HG03558 (cell line): Measurements from ENCODE around the gene DYRK1B.

Experiments
- ATAC-seq: cut with Tn5 transposase; IDR thresholded peaks from one replicate; pipeline ENCODE4 v1.9.1; 2021; ENCODE audit warnings: moderate number of reproducible peaks; ENCODE audit not compliant: unreplicated experiment; ENCODE audit errors: extremely low read depth

DYRK1B gene

DNA sequence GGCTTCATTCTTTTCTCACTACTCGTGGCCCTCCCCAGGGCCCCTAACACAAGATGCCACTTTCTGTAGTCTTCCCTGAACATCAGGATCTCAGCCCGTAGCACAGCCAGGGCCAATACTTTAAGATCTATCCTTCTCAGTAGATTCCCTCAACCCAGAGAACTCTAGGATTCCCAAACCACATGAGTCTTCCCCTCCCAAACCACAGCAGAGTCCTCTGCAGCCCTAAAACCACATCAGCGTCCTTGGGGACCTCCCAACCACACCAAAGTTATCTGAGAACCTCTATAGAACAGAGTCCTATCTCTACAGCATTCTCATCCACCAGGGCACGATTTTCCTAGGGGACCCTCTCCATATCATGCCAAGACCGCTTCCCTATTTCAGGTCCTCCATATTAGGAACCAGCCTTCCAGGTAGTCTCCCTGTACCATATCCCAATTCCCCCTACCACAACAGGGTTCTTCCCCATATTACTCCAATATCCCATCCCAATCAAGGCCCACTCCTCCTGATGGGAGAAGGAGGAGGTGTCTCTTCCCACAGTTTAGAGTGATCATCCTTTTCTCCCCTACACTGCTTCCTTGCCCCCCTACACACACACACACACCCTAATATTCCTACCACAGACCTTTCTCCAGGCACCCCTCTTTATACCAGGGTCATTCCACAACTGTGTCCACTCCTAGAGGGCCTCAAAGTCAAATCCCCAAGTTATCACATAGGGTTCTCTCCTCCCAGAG lies 1.4 kb downstream of the DYRK1B start:
- no peak for ATAC-seq

DNA sequence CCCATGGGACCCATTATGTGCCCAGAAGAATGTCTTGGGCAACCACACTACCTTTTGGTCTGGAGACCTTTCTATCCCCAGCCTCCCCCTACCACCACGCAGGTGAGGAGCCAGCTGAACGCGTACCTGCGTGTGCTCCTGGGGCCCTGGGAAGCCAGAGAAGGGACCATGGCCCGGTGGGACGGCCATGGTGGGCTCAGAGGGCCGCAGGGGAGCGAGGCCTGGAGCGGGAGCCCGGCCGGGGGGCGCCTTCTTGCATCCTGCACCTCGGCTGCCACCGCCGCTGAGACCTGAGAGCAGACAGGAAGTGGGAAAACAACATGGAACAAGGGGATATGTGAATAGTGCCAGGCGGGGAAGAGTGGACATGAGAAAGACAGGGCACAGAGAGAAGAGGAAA lies 2.3 kb downstream of the DYRK1B start:
- no peak for ATAC-seq

DNA sequence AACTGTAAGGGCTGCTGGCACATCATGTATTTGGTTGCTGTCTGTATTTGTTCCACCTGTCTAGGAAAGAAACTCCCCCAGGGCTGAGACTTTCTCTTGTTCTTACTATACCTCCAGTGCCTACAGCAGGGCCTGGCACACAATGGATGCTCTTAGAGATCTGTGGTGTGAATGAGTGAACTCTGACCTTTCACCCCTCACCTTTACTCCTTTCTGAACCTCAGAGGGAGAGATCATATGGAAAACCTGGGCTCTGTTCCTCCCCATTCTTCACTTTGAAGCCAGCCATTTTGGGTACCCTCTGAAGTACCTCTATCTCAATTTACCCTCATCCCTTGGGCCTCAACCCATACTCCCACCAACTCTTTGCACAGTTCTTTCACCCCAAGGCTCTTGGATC lies 3.1 kb downstream of the DYRK1B start:
- no peak for ATAC-seq

DNA sequence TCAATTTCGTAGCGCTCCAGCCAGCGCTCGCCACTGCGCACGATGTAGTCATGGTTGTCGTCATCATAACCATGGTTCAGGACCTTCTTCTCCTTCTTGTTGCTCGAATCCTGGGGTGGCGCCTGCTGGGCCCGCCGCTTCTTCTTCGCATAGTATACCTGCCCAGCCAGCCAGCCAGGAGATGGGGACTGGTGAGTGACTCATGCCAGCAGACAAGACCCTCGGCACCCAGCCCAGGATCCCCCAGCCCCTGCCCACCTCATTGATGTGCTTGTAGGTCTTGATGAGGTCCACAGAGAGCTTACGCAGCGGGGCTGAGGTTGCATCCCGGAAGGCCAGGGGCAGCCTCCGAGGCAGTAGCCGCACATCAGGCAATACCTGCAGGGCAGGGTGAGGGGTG lies 3.6 kb downstream of the DYRK1B start:
- no peak for ATAC-seq

- no peak for ATAC-seq
These were observed 4.2 kb downstream of the DYRK1B start for GRCh38 chr19:39829702-39830275.

- no peak for ATAC-seq
These were observed 5.3 kb downstream of the DYRK1B start for GRCh38 chr19:39828654-39829032.

- no peak for ATAC-seq
These were observed 5.8 kb downstream of the DYRK1B start for GRCh38 chr19:39828015-39828653.

DNA sequence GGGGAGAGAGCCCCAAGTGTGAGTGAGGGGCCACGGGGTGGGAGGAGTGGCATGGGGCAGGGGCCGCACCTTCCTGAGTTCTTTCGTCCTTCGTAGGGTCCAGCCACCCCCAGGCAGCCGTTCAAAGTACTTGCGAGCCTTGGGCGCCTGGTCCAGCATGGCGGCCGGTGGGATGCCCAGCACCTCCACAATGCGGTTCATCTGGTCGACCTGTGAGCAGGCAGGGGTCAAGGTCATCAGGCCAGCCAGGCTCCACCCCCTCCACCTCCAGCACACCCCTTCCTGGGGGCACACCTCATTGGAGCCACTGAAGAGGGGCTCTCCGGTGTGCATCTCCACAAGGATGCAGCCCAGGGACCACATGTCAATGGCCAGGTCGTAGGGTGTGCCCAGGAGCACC lies 6.7 kb downstream of the DYRK1B start:
- ATAC-seq = no peak

DNA sequence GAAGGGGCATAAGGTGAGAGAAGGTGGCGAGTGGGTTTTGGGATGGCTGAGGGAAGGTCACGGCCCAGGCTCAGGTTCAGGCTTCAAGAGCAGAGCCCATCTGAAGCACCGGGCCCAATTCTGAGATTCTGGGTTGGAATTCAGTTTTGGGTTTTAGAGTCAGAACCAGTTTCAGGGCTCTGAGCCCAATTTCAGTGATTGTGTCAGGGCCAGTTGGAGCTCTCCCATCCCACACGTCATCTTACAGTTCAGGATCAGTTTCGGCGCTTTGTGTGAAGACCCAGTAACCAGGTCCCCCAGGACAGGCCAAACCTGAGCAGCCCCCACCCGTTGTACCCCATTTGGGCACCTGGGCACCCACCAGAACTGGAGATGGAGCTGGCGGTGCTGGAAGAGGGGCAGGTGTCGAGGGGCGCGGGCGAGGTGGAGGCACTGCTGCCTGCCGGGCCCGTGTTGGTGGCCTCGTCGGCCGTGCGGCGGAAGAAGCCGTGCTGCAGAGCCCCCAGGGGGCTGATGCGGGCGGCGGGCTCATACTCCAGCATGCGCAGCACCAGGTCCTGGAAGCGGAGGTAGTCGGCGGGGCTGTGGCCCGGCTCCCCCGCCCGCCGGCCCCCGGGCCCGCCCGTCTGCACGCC lies 7.5 kb downstream of the DYRK1B start:
- no peak for ATAC-seq

- ATAC-seq = no peak
These were observed 8.4 kb downstream of the DYRK1B start for GRCh38 chr19:39825531-39826076.

GRCh38 chr19:39825093-39825463 lies 8.9 kb downstream of the DYRK1B start:
- no peak for ATAC-seq

- ATAC-seq = peak; percentile 50
These were observed 9.5 kb downstream of the DYRK1B start for GRCh38 chr19:39824143-39825092.

DNA sequence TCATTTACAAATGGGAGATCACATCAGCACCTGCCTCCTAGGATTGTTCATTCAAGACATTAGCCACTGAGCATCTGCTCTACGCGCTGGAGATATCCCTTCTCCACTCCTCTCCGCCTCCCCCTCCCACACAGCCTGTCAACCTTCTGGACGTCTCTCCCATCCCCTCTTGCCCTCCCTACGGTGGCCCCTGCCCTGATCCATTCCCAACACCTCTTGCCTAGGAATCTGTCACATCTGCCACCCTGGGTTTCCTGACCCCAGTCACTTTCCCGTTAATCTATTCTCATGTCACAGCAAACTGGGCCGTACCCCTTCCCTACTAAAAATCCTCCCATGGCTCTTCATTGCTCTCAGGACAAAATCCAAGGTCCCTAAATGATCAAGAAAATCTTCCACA lies 10.3 kb downstream of the DYRK1B start:
- ATAC-seq = no peak

DNA sequence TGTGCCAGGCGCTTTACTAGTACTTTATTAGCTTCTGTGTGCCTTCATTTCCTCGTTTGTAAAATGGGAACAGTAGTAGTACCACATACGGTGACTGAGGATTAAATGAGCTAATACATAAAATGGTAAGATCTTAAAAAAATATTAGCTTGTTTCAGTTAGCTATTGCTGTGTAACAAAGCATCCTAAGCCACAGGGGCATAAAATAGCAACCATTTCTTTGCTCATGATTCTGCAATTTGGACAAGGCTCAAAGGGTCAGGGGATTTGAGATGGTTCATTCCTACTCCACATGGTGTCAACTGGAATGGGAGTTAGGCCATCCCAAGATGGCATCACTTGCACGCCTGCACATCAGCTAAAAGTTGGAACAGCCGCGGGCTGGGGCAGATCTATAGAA lies 13.3 kb downstream of the DYRK1B start:
- ATAC-seq = no peak

DNA sequence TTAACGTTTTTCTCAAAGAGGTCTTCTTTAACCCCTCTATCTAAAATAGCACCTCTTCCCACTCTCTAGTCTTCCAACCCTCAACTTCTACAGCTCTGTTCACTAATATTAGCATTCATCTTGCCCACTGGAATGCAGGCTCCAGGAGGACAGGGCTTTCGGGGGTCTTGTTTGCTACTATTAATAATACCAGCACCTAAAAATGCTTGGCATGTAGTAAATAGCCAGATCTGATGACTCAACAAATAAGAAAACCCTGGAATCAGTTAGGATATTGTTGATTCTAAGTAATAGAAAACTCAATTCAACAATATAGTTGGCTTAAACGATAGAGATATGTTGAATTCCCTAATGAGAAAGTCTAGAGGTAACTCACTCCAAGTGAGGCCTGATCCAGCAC lies 14.2 kb downstream of the DYRK1B start:
- no peak for ATAC-seq

GRCh38 chr19:39818626-39819097 lies 15.3 kb downstream of the DYRK1B start:
- no peak for ATAC-seq

DNA sequence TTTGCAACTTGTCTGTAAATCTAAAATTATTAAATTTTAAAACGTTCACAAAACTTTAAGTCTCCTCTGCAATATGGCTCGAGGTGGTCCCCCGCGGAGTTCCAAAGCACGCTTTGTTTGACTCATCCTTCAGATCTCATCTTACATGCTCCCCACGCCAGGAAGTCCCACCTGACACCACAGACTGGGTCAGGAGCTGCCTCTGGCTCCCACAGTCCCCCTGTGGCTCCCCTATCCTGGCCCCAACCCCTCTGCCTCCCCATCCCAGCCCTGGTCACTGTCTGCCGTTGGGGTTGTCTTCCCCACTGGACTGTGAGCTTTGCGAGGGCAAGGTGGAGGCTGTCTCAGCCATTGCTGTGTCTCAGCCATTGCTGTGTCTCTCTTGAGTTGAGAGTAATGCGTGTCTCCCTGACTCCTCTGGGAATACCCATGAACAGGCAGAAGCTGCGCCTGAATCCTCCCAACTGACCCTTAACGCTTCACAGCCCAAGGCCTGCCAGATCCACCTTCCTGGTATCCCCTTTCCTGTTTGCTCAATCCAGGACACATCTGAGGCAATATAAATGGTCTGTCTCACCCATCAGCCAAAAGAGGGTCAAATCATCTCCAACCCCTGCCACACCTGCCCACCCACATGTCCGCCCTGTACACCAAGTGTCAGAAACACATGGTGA lies 15.9 kb downstream of the DYRK1B start:
- ATAC-seq = no peak

DNA sequence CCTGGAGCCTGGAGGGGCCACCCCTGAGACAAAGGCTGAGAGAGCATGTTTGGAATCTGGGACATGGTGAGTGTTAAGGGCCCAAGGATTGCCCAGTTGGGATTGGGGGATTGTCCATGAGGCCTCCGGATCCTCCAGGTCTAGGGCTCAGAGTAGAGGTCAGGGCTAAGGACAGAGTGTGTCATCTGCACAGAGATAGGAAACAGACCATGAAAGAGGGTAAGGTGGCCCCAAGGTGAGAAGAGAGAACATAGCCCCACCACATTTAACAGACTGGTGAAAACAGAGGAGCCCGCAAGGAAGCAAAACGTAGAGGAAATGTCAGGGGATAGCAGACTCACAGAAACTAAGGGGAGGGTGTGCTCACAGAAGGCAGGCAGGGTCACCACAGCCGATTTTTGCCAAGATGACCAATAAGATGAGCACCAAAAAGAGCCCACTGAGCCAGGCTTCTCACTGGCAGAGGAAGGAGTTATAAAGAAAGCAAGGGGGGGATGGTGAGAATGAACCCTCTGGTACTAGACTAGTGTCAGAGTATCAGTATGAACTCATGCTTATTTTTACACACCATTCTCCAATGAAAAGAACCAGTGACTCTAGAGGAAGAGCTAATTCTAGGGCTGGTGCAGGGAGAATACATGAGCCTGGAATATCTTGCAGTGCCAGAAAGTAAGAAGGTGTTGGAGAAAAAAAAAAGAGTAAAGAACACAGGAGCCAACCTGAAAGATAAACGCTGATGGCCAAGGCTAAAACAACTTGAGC lies 17.5 kb downstream of the DYRK1B start:
- no peak for ATAC-seq

DNA sequence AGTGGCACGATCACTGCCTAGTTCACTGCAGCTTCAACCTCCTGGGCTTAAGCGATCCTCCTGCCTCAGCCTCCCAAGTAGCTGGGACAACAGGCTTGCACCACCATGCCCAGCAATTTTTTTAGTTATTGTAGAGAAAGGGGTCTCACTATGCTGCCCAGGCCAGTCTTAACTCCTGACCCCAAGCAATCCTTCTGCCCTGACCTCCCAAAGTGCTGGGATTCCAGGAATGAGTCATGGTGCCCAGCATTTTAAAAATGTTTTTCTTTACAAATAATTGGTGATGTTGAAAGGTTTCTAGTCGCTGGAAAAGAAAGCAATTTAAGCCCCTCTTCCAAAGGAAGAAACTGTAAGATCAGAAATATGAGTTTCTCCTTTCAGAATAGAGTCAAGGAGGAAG lies 19.4 kb downstream of the DYRK1B start:
- no peak for ATAC-seq
